Measurements from ENCODE around the gene FMC1.

GRCh38 chr7:139362302-139362701 lies 21.2 kb downstream of the FMC1 start:
- TF ChIP-seq, protein P1, sequence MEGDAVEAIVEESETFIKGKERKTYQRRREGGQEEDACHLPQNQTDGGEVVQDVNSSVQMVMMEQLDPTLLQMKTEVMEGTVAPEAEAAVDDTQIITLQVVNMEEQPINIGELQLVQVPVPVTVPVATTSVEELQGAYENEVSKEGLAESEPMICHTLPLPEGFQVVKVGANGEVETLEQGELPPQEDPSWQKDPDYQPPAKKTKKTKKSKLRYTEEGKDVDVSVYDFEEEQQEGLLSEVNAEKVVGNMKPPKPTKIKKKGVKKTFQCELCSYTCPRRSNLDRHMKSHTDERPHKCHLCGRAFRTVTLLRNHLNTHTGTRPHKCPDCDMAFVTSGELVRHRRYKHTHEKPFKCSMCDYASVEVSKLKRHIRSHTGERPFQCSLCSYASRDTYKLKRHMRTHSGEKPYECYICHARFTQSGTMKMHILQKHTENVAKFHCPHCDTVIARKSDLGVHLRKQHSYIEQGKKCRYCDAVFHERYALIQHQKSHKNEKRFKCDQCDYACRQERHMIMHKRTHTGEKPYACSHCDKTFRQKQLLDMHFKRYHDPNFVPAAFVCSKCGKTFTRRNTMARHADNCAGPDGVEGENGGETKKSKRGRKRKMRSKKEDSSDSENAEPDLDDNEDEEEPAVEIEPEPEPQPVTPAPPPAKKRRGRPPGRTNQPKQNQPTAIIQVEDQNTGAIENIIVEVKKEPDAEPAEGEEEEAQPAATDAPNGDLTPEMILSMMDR (IDR thresholded peaks at IDR 0.05) = no peak
- no peak for TF ChIP-seq POLR2A (IDR thresholded peaks at IDR 0.05)
